ENCODE measurements around the gene MAOA. TPM values are rescaled to one million over a fixed set of nuclear protein-coding genes. Genes with fewer than 3 reads are reported as not detected.
A peak's percentile ranks its signal among the peaks of the same experiment; 100 is the strongest.

The MAOA gene
- total RNA-seq, 1 donor from 2014 or later: 12.7 TPM

- H3K27ac Mint-ChIP-seq: no peak overlapping the region
Observed at GRCh38 chrX:43735957-43736356, 79.9 kb downstream of the MAOA start.

GRCh38 chrX:43741843-43742573 is 85.9 kb downstream of the MAOA start:
- H2AFZ ChIP-seq (replicated peaks): no peak overlapping the region
- peaks cover 2% of the 10 kb centered on the region for H3K27me3 Mint-ChIP-seq (ENCODE audit: insufficient read depth, low read depth)
- peaks cover 6% of the 10 kb centered on the region for H3K9me3 Mint-ChIP-seq
- H3K4me3 ChIP-seq: no peak overlapping the region
- no peaks in the 10 kb centered on the region for H3F3A ChIP-seq (ENCODE audit: low read depth)
- no peaks in the 10 kb centered on the region for H3K36me3 ChIP-seq
- no peak overlapping the region for H3K4me2 ChIP-seq
- H3K9ac ChIP-seq: no peak overlapping the region
- H3K4me1 ChIP-seq: no peaks in the 10 kb centered on the region
- H3K36me3 Mint-ChIP-seq: no peaks in the 10 kb centered on the region
- H3K27me3 ChIP-seq: no peaks in the 10 kb centered on the region
- no peak for TF ChIP-seq CTCF (IDR thresholded peaks at IDR 0.05)
- TF ChIP-seq EZH2 (IDR thresholded peaks at IDR 0.05): no peak
- no peak for TF ChIP-seq EZH2phosphoT487 (IDR thresholded peaks at IDR 0.05)
- H3K4me3 Mint-ChIP-seq: no peak overlapping the region
- no peak overlapping the region for H3K27ac Mint-ChIP-seq
- H3K27ac ChIP-seq: no peak overlapping the region
- H3K9me3 ChIP-seq (ENCODE audit: low read depth): no peaks in the 10 kb centered on the region
- H3K79me2 ChIP-seq (ENCODE audit: low read depth): no peaks in the 10 kb centered on the region
- no peaks in the 10 kb centered on the region for H4K20me1 ChIP-seq (ENCODE audit: low read depth)
- DNase-seq (ENCODE audit: low spot score): no peak
- no peaks in the 10 kb centered on the region for H3K4me1 Mint-ChIP-seq

More at GRCh38 chrX:43735957-43736356, 79.9 kb downstream of the MAOA start:
- Mint-ChIP-seq H3K4me1 (peaks cover 6% of the 10 kb centered on the region), H3K27me3 (ENCODE audit: insufficient read depth, low read depth) (peaks cover 2% of the 10 kb centered on the region), H3K36me3 (no peaks in the 10 kb centered on the region), H3K4me3 (no peak overlapping the region), H3K9me3 (no peaks in the 10 kb centered on the region)
- no peaks in the 10 kb centered on the region for H3K36me3 ChIP-seq
- H3K27ac ChIP-seq: no peak overlapping the region
- H3K27me3 ChIP-seq: no peaks in the 10 kb centered on the region
- H3K4me2 ChIP-seq: peak overlapping the region; percentile 38
- peaks cover 8% of the 10 kb centered on the region for H3K4me1 ChIP-seq
- H3F3A ChIP-seq (ENCODE audit: low read depth): no peaks in the 10 kb centered on the region
- H4K20me1 ChIP-seq (ENCODE audit: low read depth): no peaks in the 10 kb centered on the region
- DNase-seq (ENCODE audit: low spot score): no peak
- no peak overlapping the region for H3K9ac ChIP-seq
- H3K79me2 ChIP-seq (ENCODE audit: low read depth): no peaks in the 10 kb centered on the region
- no peaks in the 10 kb centered on the region for H3K9me3 ChIP-seq (ENCODE audit: low read depth)
- no peak overlapping the region for H3K4me3 ChIP-seq
- TF ChIP-seq EZH2phosphoT487 (IDR thresholded peaks at IDR 0.05): no peak
- no peak for TF ChIP-seq CTCF (IDR thresholded peaks at IDR 0.05)
- TF ChIP-seq EZH2 (IDR thresholded peaks at IDR 0.05): no peak
- H2AFZ ChIP-seq (replicated peaks): no peak overlapping the region

GRCh38 chrX:43743100-43743822 is 87.2 kb downstream of the MAOA start:
- DNase-seq (ENCODE audit: low spot score): no peak
- H3K27ac Mint-ChIP-seq: peak overlapping the region; percentile 42

More at GRCh38 chrX:43743100-43743822, 87.2 kb downstream of the MAOA start:
- no peaks in the 10 kb centered on the region for H3K27me3 ChIP-seq
- no peaks in the 10 kb centered on the region for H3K79me2 ChIP-seq (ENCODE audit: low read depth)
- H3K4me3 ChIP-seq: no peak overlapping the region
- H3F3A ChIP-seq (ENCODE audit: low read depth): no peaks in the 10 kb centered on the region
- H3K4me1 ChIP-seq: no peaks in the 10 kb centered on the region
- Mint-ChIP-seq H3K27me3 (ENCODE audit: insufficient read depth, low read depth) (peaks cover 2% of the 10 kb centered on the region), H3K36me3 (no peaks in the 10 kb centered on the region), H3K9me3 (peaks cover 6% of the 10 kb centered on the region), H3K4me3 (no peak overlapping the region), H3K4me1 (no peaks in the 10 kb centered on the region)
- H3K27ac ChIP-seq: no peak overlapping the region
- no peak overlapping the region for H2AFZ ChIP-seq (replicated peaks)
- H3K9ac ChIP-seq: no peak overlapping the region
- no peaks in the 10 kb centered on the region for H3K9me3 ChIP-seq (ENCODE audit: low read depth)
- H4K20me1 ChIP-seq (ENCODE audit: low read depth): no peaks in the 10 kb centered on the region
- no peak overlapping the region for H3K4me2 ChIP-seq
- no peak for TF ChIP-seq EZH2 (IDR thresholded peaks at IDR 0.05)
- no peak for TF ChIP-seq EZH2phosphoT487 (IDR thresholded peaks at IDR 0.05)
- TF ChIP-seq CTCF (IDR thresholded peaks at IDR 0.05): no peak
- no peaks in the 10 kb centered on the region for H3K36me3 ChIP-seq
